H9 (cell line): ENCODE measurements around the gene FAM98C. TPM values are rescaled to one million over a fixed set of nuclear protein-coding genes. Genes with fewer than 3 reads are reported as not detected.

Experiments
- DNase-seq: peaks from one replicate; pipeline ENCODE4 v3.0.0-alpha.2; 2017
- H2AFZ ChIP-seq: one replicate; pipeline ENCODE4 v1.6.1; 2013; ENCODE audit warnings: mild to moderate bottlenecking, low read length, control low read depth, moderate library complexity
- H2AK5ac ChIP-seq: 2 replicates; pipeline ENCODE4 v1.6.1; 2013; ENCODE audit warnings: low read length, control low read depth, mixed read lengths; ENCODE audit not compliant: insufficient read length
- H2BK120ac ChIP-seq: one replicate; pipeline ENCODE4 v1.6.1; 2013; ENCODE audit warnings: low read depth, mild to moderate bottlenecking, low read length, control low read depth, inconsistent platforms; ENCODE audit not compliant: poor library complexity, severe bottlenecking
- H2BK12ac ChIP-seq: 2 replicates; pipeline ENCODE4 v1.6.1; 2013; ENCODE audit warnings: low read length, control low read depth, mixed read lengths, low read depth; ENCODE audit not compliant: insufficient read length
- H2BK15ac ChIP-seq: 2 replicates; pipeline ENCODE4 v1.6.1; 2013; ENCODE audit warnings: low read depth, low read length, control low read depth
- H2BK20ac ChIP-seq: one replicate; pipeline ENCODE4 v1.6.1; 2013; ENCODE audit warnings: low read depth, mild to moderate bottlenecking, low read length, control low read depth, inconsistent platforms; ENCODE audit not compliant: poor library complexity, severe bottlenecking
- H2BK5ac ChIP-seq: 2 replicates; pipeline ENCODE4 v1.6.1; 2013; ENCODE audit warnings: low read length, control low read depth, mixed read lengths; ENCODE audit not compliant: insufficient read length
- H3K14ac ChIP-seq: 2 replicates; pipeline ENCODE4 v1.6.1; 2013; ENCODE audit warnings: low read length, control low read depth; ENCODE audit not compliant: insufficient read depth
- H3K18ac ChIP-seq: 2 replicates; pipeline ENCODE4 v1.6.1; 2013; ENCODE audit warnings: low read depth, mild to moderate bottlenecking, mixed read lengths, low read length, control low read depth; ENCODE audit not compliant: insufficient read length
- H3K23ac ChIP-seq: 2 replicates; pipeline ENCODE4 v1.6.1; 2013; ENCODE audit warnings: low read length, control low read depth, mixed read lengths, low read depth; ENCODE audit not compliant: insufficient read length
- H3K23me2 ChIP-seq: 2 replicates; pipeline ENCODE4 v1.6.1; 2013; ENCODE audit warnings: low read depth, mild to moderate bottlenecking, mixed read lengths, low read length, control low read depth; ENCODE audit not compliant: insufficient read length, poor library complexity, severe bottlenecking
- H3K27ac ChIP-seq: 2 replicates; pipeline ENCODE4 v1.5.1; 2013; ENCODE audit warnings: low read length, control low read depth, mixed read lengths, low read depth; ENCODE audit not compliant: insufficient read length
- H3K27me3 ChIP-seq: 2 replicates; pipeline ENCODE4 v1.6.1; 2013; ENCODE audit warnings: low read length, control low read depth, inconsistent platforms; ENCODE audit not compliant: insufficient read depth
- H3K4ac ChIP-seq: 2 replicates; pipeline ENCODE4 v1.6.1; 2013; ENCODE audit warnings: low read depth, mild to moderate bottlenecking, control low read depth, inconsistent platforms, low read length, moderate library complexity
- H3K4me1 ChIP-seq: 2 replicates; pipeline ENCODE4 v1.6.1; 2013; ENCODE audit warnings: low read length, control low read depth, inconsistent platforms; ENCODE audit not compliant: insufficient read depth
- H3K4me2 ChIP-seq: 2 replicates; pipeline ENCODE4 v1.6.1; 2013; ENCODE audit warnings: low read length, control low read depth, mixed read lengths; ENCODE audit not compliant: insufficient read length, insufficient read depth
- H3K56ac ChIP-seq: 2 replicates; pipeline ENCODE4 v1.6.1; 2013; ENCODE audit warnings: low read depth, mild to moderate bottlenecking, mixed read lengths, low read length, control low read depth; ENCODE audit not compliant: insufficient read length
- H3K79me1 ChIP-seq: 2 replicates; pipeline ENCODE4 v1.6.1; 2013; ENCODE audit warnings: low read depth, mild to moderate bottlenecking, moderate library complexity, low read length, control low read depth, inconsistent platforms; ENCODE audit not compliant: insufficient read depth, poor library complexity, severe bottlenecking
- H3K79me2 ChIP-seq: 2 replicates; pipeline ENCODE4 v1.6.1; 2013; ENCODE audit warnings: low read length, control low read depth, inconsistent platforms; ENCODE audit not compliant: insufficient read depth
- H3K9ac ChIP-seq: 2 replicates; pipeline ENCODE4 v1.6.1; 2013; ENCODE audit warnings: low read length, control low read depth, mixed read lengths; ENCODE audit not compliant: insufficient read length; ENCODE audit errors: extremely low read depth
- H3K9me3 ChIP-seq: one replicate; pipeline ENCODE4 v1.6.1; 2013; ENCODE audit warnings: low read depth, low read length, inconsistent platforms; ENCODE audit not compliant: control insufficient read depth
- H3T11ph ChIP-seq: one replicate; pipeline ENCODE4 v1.6.1; 2013; ENCODE audit warnings: mild to moderate bottlenecking, low read length, control low read depth, inconsistent platforms
- H4K20me1 ChIP-seq: one replicate; pipeline ENCODE4 v1.6.1; 2013; ENCODE audit not compliant: control insufficient read depth, insufficient read length, insufficient read depth
- H4K5ac ChIP-seq: 2 replicates; pipeline ENCODE4 v1.6.1; 2013; ENCODE audit warnings: low read depth, mild to moderate bottlenecking, mixed read lengths, low read length, control low read depth; ENCODE audit not compliant: insufficient read length
- H4K8ac ChIP-seq: replicated peaks from 2 replicates; pipeline ENCODE4 v1.6.1; 2013; ENCODE audit warnings: low read length, control low read depth, mixed read lengths, low read depth; ENCODE audit not compliant: insufficient read length
- H4K91ac ChIP-seq: 2 replicates; pipeline ENCODE4 v1.6.1; 2013; ENCODE audit warnings: low read depth, mild to moderate bottlenecking, moderate library complexity, mixed read lengths, low read length, control low read depth; ENCODE audit not compliant: insufficient read length
- H3K27ac Mint-ChIP-seq, 3 experiments: 2 replicates in 2 of 3; 3 replicates in 1 of 3; pipeline ENCODE4 v1.8.0; 2020 to 2021; ENCODE audit warnings: mixed read lengths in 3 of 3, mild to moderate bottlenecking in 1 of 3, moderate library complexity in 1 of 3
- H3K27me3 Mint-ChIP-seq: 2 replicates; pipeline ENCODE4 v1.8.0; 2021; ENCODE audit warnings: low read depth, mild to moderate bottlenecking, moderate library complexity, mixed read lengths
- H3K36me3 Mint-ChIP-seq, 3 experiments: 2 replicates in 2 of 3; 3 replicates in 1 of 3; pipeline ENCODE4 v1.8.0; 2020 to 2021; ENCODE audit warnings: low read depth in 3 of 3, mixed read lengths in 3 of 3; ENCODE audit not compliant: insufficient read depth in 1 of 3
- H3K4me1 Mint-ChIP-seq, 2 experiments: 2 replicates each; pipeline ENCODE4 v1.8.0; 2020; ENCODE audit warnings: mixed read lengths in 2 of 2
- H3K4me3 Mint-ChIP-seq, 2 experiments: 2 replicates in 1 of 2; 3 replicates in 1 of 2; pipeline ENCODE4 v1.8.0; 2020 to 2021; ENCODE audit warnings: mild to moderate bottlenecking in 2 of 2, mixed read lengths in 2 of 2, moderate library complexity in 1 of 2
- H3K9me3 Mint-ChIP-seq, 2 experiments: 2 replicates in 1 of 2; 3 replicates in 1 of 2; pipeline ENCODE4 v1.8.0; 2020; ENCODE audit warnings: mild to moderate bottlenecking in 2 of 2, mixed read lengths in 2 of 2, moderate library complexity in 1 of 2
- WGBS: extraction: QIAGEN DNeasy Blood & Tissue Kit; methylation state at CpG from one replicate; pipeline ENCODE4 v1.1.7; 2013; ENCODE audit warnings: missing lambda C conversion rate, low lambda C conversion rate, mixed read lengths; ENCODE audit not compliant: insufficient read length; ENCODE audit errors: extremely low coverage; 5-methylcytosine and 5-hydroxymethylcytosine counted together
- total RNA-seq: library from RNA; stranded (reverse); gene quantifications from 2 replicates; pipeline ENCODE4 v1.2.1, GENCODE V29; 2021
- TF ChIP-seq, protein P1 (sequence below): fragments of 200-600 bp; sonication (generic); conservative IDR thresholded peaks from 3 replicates; pipeline ENCODE4 v1.8.0; 2021; ENCODE audit warnings: antibody characterized with exemption, mild to moderate bottlenecking

The FAM98C gene
- total RNA-seq, 1 experiment from 2014 or later, result 16.4 TPM

DNA sequence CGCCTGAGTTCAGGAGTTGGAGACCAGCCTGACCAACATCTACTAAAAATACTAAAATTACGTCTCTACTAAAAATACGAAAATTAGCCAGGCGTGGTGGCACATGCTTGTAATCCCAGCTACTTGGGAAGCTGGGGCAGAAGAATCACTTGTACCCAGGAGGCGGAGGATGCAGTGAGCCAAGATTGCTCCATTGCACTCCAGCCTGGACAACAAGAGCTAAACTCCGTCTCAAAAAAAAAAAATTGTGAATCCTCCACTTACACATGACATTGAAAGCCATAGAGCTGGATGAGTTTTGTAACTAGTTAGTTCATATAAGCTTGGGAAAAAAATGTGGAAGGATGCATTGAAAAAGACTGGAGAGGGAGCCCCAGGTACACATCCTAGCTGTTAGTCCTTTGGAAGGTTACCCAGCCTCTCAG lies 29.0 kb upstream of the FAM98C start:
- H3K9me3 Mint-ChIP-seq, result no peaks in the 10 kb centered on the region

More for the DNA sequence above, 29.0 kb upstream of the FAM98C start:
- Histone ChIP-seq H2BK12ac (no peak overlapping the region), H4K91ac (no peak overlapping the region), H3K27ac (no peak overlapping the region), H3K9ac (no peak overlapping the region), H3K9me3 (no peaks in the 10 kb centered on the region), H4K20me1 (no peaks in the 10 kb centered on the region), H3K18ac (no peak overlapping the region), H3K27me3 (no peaks in the 10 kb centered on the region), H2AFZ (no peak overlapping the region), H2BK120ac (no peak overlapping the region), H2BK20ac (no peak overlapping the region), H3K14ac (no peak overlapping the region), H3K79me1 (peaks cover 12% of the 10 kb centered on the region), H3K4me1 (no peaks in the 10 kb centered on the region), H3K23me2 (peaks cover 12% of the 10 kb centered on the region), H2AK5ac (no peak overlapping the region), H3K4ac (no peak overlapping the region), H3K79me2 (peaks cover 16% of the 10 kb centered on the region; the same call in 1 of the 2 replicates), H3K23ac (no peak overlapping the region), H4K8ac (no peak overlapping the region), H3K56ac (no peak overlapping the region), H2BK5ac (no peak overlapping the region), H2BK15ac (no peak overlapping the region), H3T11ph (no peak overlapping the region), H4K5ac (no peak overlapping the region), H3K4me2 (peak overlapping the region; percentile 57)
- no peak for DNase-seq
- peaks cover 10 to 17% (median 10%) of the 10 kb centered on the region in 3 experiments; a peak in 6 of 7 replicates for H3K36me3 Mint-ChIP-seq
- peaks cover 14 to 18% of the 10 kb centered on the region in 2 experiments for H3K4me1 Mint-ChIP-seq
- peak overlapping the region; percentile 99 for H3K4me3 Mint-ChIP-seq
- TF ChIP-seq, protein P1, sequence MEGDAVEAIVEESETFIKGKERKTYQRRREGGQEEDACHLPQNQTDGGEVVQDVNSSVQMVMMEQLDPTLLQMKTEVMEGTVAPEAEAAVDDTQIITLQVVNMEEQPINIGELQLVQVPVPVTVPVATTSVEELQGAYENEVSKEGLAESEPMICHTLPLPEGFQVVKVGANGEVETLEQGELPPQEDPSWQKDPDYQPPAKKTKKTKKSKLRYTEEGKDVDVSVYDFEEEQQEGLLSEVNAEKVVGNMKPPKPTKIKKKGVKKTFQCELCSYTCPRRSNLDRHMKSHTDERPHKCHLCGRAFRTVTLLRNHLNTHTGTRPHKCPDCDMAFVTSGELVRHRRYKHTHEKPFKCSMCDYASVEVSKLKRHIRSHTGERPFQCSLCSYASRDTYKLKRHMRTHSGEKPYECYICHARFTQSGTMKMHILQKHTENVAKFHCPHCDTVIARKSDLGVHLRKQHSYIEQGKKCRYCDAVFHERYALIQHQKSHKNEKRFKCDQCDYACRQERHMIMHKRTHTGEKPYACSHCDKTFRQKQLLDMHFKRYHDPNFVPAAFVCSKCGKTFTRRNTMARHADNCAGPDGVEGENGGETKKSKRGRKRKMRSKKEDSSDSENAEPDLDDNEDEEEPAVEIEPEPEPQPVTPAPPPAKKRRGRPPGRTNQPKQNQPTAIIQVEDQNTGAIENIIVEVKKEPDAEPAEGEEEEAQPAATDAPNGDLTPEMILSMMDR, result no peak
- H3K27ac Mint-ChIP-seq, result peak overlapping the region in 2 of 3 experiments; percentile 75 to 90; a peak in 3 of 7 replicates
- peaks cover 32% of the 10 kb centered on the region for H3K27me3 Mint-ChIP-seq
- no CpG with 5 or more reads among the region's 6 CpGs for WGBS
